Measurements from ENCODE around the gene ZBTB20. TPM values are rescaled to one million over a fixed set of nuclear protein-coding genes. Genes with fewer than 3 reads are reported as not detected.

Gene ZBTB20
- total and polyA plus RNA-seq, 2 donors (not counting 1 experiment from before 2014, with no cell fraction given): 4.0 to 123 TPM

GRCh38 chr3:114985776-114986175 is 161.3 kb downstream of the ZBTB20 start:
- intact Hi-C loops (cut with micrococcal nuclease): no loop called here
- H4K20me1 ChIP-seq (ENCODE audit: control insufficient read depth, insufficient read depth, low read length, poor library complexity, severe bottlenecking): no peaks in the 10 kb centered on the region
- CTCF ChIA-PET: interaction anchor here (1.0 kb wide), 1 partner anchor 708 kb away, joined by 3 read pairs; no protein-coding TSS in a partner anchor
- H2AFZ ChIP-seq (ENCODE audit: insufficient read depth, low read depth, low read length, poor library complexity, severe bottlenecking): no peak overlapping the region
- DNase-seq (no peak), ATAC-seq (ENCODE audit: low read depth) (no peak)
- TF ChIP-seq EZH2 (IDR thresholded peaks at IDR 0.05; ENCODE audit: borderline replicate concordance, insufficient read depth, low read depth, low read length, poor library complexity, severe bottlenecking): no peak
- TF ChIP-seq, protein P1, sequence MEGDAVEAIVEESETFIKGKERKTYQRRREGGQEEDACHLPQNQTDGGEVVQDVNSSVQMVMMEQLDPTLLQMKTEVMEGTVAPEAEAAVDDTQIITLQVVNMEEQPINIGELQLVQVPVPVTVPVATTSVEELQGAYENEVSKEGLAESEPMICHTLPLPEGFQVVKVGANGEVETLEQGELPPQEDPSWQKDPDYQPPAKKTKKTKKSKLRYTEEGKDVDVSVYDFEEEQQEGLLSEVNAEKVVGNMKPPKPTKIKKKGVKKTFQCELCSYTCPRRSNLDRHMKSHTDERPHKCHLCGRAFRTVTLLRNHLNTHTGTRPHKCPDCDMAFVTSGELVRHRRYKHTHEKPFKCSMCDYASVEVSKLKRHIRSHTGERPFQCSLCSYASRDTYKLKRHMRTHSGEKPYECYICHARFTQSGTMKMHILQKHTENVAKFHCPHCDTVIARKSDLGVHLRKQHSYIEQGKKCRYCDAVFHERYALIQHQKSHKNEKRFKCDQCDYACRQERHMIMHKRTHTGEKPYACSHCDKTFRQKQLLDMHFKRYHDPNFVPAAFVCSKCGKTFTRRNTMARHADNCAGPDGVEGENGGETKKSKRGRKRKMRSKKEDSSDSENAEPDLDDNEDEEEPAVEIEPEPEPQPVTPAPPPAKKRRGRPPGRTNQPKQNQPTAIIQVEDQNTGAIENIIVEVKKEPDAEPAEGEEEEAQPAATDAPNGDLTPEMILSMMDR (IDR thresholded peaks at IDR 0.05): no peak
- H3K27me3 Mint-ChIP-seq: no peaks in the 10 kb centered on the region
- H3K4me1 ChIP-seq (ENCODE audit: control insufficient read depth in 2 of 2, insufficient read depth in 2 of 2, low read length in 2 of 2): no peaks in the 10 kb centered on the region
- POLR2A ChIA-PET: no interaction called here
- H3K4me2 ChIP-seq (replicated peaks; ENCODE audit: low read depth, low read length, poor library complexity, severe bottlenecking): no peak overlapping the region
- peaks cover 2% of the 10 kb centered on the region for H3K9me3 Mint-ChIP-seq (ENCODE audit: insufficient read depth)
- H3K27ac Mint-ChIP-seq: no peak overlapping the region
- H3K4me3 ChIP-seq (ENCODE audit: control extremely low read depth in 1 of 5, extremely low read depth in 1 of 5, insufficient read depth in 1 of 5, low read depth in 2 of 5, low read length in 4 of 5): no peak overlapping the region
- no CpG with 5 or more reads among the region's 1 CpG for WGBS (ENCODE audit: insufficient coverage)
- no peak overlapping the region for H3K9ac ChIP-seq (ENCODE audit: low read length)
- no peaks in the 10 kb centered on the region for H3K27me3 ChIP-seq (replicated peaks in 1 of 4; ENCODE audit: control extremely low read depth in 1 of 4, control insufficient read depth in 3 of 4, insufficient read depth in 4 of 4, low read length in 3 of 4)
- H3K4me1 Mint-ChIP-seq: no peaks in the 10 kb centered on the region
- H3K9me3 ChIP-seq (ENCODE audit: control extremely low read depth in 1 of 3, control insufficient read depth in 2 of 3, insufficient read depth in 1 of 3, low read length in 2 of 3): no peaks in the 10 kb centered on the region
- H3K27ac ChIP-seq (ENCODE audit: low read length in 2 of 2): no peak overlapping the region
- no peaks in the 10 kb centered on the region for H3K79me2 ChIP-seq (ENCODE audit: control insufficient read depth, insufficient read depth, low read length)
- H3K36me3 ChIP-seq (replicated peaks in 1 of 2; ENCODE audit: control extremely low read depth in 1 of 2, control insufficient read depth in 1 of 2, extremely low read depth in 1 of 2, insufficient read depth in 2 of 2, low read length in 1 of 2): no peaks in the 10 kb centered on the region
- no peak overlapping the region for H3K4me3 Mint-ChIP-seq

DNA sequence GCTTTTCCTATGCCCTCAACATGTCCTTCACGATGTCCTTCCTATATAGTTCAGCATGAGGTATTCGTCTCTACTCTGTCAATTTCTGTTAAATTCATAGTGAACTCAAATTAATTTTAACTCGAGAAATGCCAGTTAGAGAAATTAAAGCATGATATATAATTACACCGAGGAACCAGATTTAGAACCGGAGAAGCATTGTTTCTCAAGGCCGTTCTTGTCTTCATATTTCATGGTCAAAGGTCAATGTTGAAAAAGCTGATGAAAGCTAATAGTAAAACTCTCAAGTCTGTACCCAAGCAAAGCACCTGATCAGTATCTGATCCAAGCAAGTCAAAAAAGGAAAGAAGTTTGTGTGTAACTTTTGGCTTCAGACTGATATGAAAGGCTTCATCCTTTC is 163.8 kb downstream of the ZBTB20 start:
- ChIA-PET POLR2A (no interaction called here), CTCF (interaction anchor here (0.7 kb wide), 1 partner anchor 1119 kb away, joined by 3 read pairs; no protein-coding TSS in a partner anchor)
- Mint-ChIP-seq H3K27me3 (no peaks in the 10 kb centered on the region), H3K4me1 (no peaks in the 10 kb centered on the region), H3K9me3 (ENCODE audit: insufficient read depth) (peaks cover 2% of the 10 kb centered on the region), H3K4me3 (no peak overlapping the region), H3K27ac (no peak overlapping the region)
- ATAC-seq (ENCODE audit: low read depth) (no peak), DNase-seq (no peak)
- Histone ChIP-seq H3K9ac (ENCODE audit: low read length) (no peak overlapping the region), H3K36me3 (replicated peaks in 1 of 2; ENCODE audit: control extremely low read depth in 1 of 2, control insufficient read depth in 1 of 2, extremely low read depth in 1 of 2, insufficient read depth in 2 of 2, low read length in 1 of 2) (no peaks in the 10 kb centered on the region), H3K4me2 (replicated peaks; ENCODE audit: low read depth, low read length, poor library complexity, severe bottlenecking) (no peak overlapping the region), H2AFZ (ENCODE audit: insufficient read depth, low read depth, low read length, poor library complexity, severe bottlenecking) (no peak overlapping the region), H3K27me3 (replicated peaks in 1 of 4; ENCODE audit: control extremely low read depth in 1 of 4, control insufficient read depth in 3 of 4, insufficient read depth in 4 of 4, low read length in 3 of 4) (no peaks in the 10 kb centered on the region), H3K4me1 (ENCODE audit: control insufficient read depth in 2 of 2, insufficient read depth in 2 of 2, low read length in 2 of 2) (no peaks in the 10 kb centered on the region), H3K9me3 (ENCODE audit: control extremely low read depth in 1 of 3, control insufficient read depth in 2 of 3, insufficient read depth in 1 of 3, low read length in 2 of 3) (no peaks in the 10 kb centered on the region), H4K20me1 (ENCODE audit: control insufficient read depth, insufficient read depth, low read length, poor library complexity, severe bottlenecking) (no peaks in the 10 kb centered on the region), H3K27ac (ENCODE audit: low read length in 2 of 2) (no peak overlapping the region), H3K4me3 (ENCODE audit: control extremely low read depth in 1 of 5, extremely low read depth in 1 of 5, insufficient read depth in 1 of 5, low read depth in 2 of 5, low read length in 4 of 5) (no peak overlapping the region), H3K79me2 (ENCODE audit: control insufficient read depth, insufficient read depth, low read length) (no peaks in the 10 kb centered on the region)
- intact Hi-C loops (cut with micrococcal nuclease): no loop called here
- no CpG with 5 or more reads among the region's 6 CpGs for WGBS (ENCODE audit: insufficient coverage)
- no peak for TF ChIP-seq EZH2 (IDR thresholded peaks at IDR 0.05; ENCODE audit: borderline replicate concordance, insufficient read depth, low read depth, low read length, poor library complexity, severe bottlenecking)
- TF ChIP-seq, protein P1 (IDR thresholded peaks at IDR 0.05): no peak

All from B cell (primary cell).